Measurements from ENCODE around the gene C17orf50.

DNA sequence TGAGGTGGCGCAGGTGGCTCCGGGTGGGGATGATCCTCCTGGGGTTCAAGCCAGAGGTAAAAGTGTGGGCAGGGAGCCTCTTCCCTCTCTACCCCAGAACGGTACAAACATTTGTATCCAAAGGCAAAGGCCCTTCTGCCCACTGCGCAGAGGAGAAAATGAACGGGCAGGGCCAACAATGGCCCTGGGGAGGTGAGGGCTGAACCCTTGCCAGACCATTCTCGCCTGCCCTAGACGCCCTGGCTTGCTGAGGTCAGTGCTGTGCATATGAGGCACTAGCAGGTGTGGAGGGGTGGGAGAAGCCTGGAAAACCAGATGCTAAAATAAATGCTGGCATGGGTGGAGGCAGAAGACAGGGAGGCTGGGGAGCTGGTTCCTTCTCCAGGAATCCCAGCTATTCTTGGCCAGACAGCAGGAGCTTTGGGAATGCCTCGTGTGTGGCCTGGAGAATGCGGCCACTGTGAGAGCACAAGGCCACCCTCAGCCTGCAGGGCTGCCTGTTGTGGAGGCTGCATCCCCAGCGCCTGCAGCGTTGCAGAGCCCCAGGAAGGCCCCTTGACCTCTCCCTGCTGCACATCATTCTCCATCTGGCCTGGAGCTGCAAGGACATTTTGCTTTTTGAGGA, 4.5 kb downstream of the C17orf50 start:
- TF ChIP-seq, protein P1, sequence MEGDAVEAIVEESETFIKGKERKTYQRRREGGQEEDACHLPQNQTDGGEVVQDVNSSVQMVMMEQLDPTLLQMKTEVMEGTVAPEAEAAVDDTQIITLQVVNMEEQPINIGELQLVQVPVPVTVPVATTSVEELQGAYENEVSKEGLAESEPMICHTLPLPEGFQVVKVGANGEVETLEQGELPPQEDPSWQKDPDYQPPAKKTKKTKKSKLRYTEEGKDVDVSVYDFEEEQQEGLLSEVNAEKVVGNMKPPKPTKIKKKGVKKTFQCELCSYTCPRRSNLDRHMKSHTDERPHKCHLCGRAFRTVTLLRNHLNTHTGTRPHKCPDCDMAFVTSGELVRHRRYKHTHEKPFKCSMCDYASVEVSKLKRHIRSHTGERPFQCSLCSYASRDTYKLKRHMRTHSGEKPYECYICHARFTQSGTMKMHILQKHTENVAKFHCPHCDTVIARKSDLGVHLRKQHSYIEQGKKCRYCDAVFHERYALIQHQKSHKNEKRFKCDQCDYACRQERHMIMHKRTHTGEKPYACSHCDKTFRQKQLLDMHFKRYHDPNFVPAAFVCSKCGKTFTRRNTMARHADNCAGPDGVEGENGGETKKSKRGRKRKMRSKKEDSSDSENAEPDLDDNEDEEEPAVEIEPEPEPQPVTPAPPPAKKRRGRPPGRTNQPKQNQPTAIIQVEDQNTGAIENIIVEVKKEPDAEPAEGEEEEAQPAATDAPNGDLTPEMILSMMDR (conservative IDR thresholded peaks at IDR 0.05 in 1 of 2, IDR thresholded peaks at IDR 0.05 in 1 of 2; ENCODE audit: extremely low read depth in 1 of 2, insufficient read depth in 1 of 2, low read depth in 1 of 2, low read length in 2 of 2), result no peak
- no peak for TF ChIP-seq EZH2 (IDR thresholded peaks at IDR 0.05; ENCODE audit: borderline replicate concordance, low read length)
